ENCODE data around the gene PBRM1.

GRCh38 chr3:52671676-52672075 is 14.0 kb downstream of the PBRM1 start:
- TF ChIP-seq CTCF (IDR thresholded peaks at IDR 0.05) (no peak), ZFX (IDR thresholded peaks at IDR 0.05; ENCODE audit: borderline replicate concordance) (no peak)

All from 22Rv1 (cell line).